Kidney (tissue), 14 donors: ENCODE results near the gene ADGRD1. TPM values are rescaled to one million over a fixed set of nuclear protein-coding genes. Genes with fewer than 3 reads are reported as not detected.

ENCODE experiments used
- DNase-seq, 5 donors: peaks; one replicate each; pipeline ENCODE4 v3.0.0-alpha.2; 2013 to 2020
- FAIRE-seq: peaks from 2 replicates; lab custom pipeline; 2012; peaks lifted over from hg19 to GRCh38; lab: Jason Lieb, UNC
- H3K27ac ChIP-seq, 2 donors: one replicate each; pipeline ENCODE4 v1.7.0; 2013; ENCODE audit warnings: low read depth in 2 of 2, low read length in 2 of 2, inconsistent platforms in 1 of 2
- H3K27me3 ChIP-seq: one replicate; pipeline ENCODE4 v1.7.1; 2013; ENCODE audit warnings: low read length, inconsistent platforms; ENCODE audit not compliant: control insufficient read depth, insufficient read depth
- H3K36me3 ChIP-seq, 3 donors: one replicate each; pipeline versions ENCODE4 v1.7.0 to v1.7.1; 2013; ENCODE audit warnings: low read length in 3 of 3, control low read depth in 1 of 3, inconsistent platforms in 1 of 3; ENCODE audit not compliant: insufficient read depth in 3 of 3, control insufficient read depth in 2 of 3
- H3K4me1 ChIP-seq, 3 donors: one replicate each; pipeline versions ENCODE4 v1.7.0 to v1.7.1; 2013; ENCODE audit warnings: low read length in 3 of 3, inconsistent platforms in 1 of 3, low read depth in 1 of 3; ENCODE audit not compliant: control insufficient read depth in 2 of 3, insufficient read depth in 2 of 3
- H3K4me3 ChIP-seq, 3 donors: one replicate each; pipeline versions ENCODE4 v1.7.0 to v1.8.1; 2013; ENCODE audit warnings: low read length in 3 of 3, control low read depth in 1 of 3, inconsistent platforms in 1 of 3
- H3K9ac ChIP-seq, 3 donors: one replicate each; pipeline versions ENCODE4 v1.7.0 to v1.7.1; 2013; ENCODE audit warnings: low read length in 3 of 3, control low read depth in 1 of 3, inconsistent platforms in 1 of 3
- H3K9me3 ChIP-seq, 3 donors: one replicate each; pipeline versions ENCODE4 v1.7.0 to v1.7.1; 2013; ENCODE audit warnings: low read length in 3 of 3, control low read depth in 1 of 3, inconsistent platforms in 1 of 3; ENCODE audit not compliant: control insufficient read depth in 2 of 3, insufficient read depth in 1 of 3
- CTCF ChIP-seq: IDR thresholded peaks from 3 replicates; pipeline ENCODE4 v1.5.1; 2012; ENCODE audit warnings: mild to moderate bottlenecking, moderate library complexity, borderline replicate concordance; ENCODE audit not compliant: insufficient read depth; ENCODE audit errors: extremely low read depth
- intact Hi-C: fragments of 100-400 bp; cut with DNase I; formaldehyde crosslinking; loops from one replicate; pipeline ENCODE4 v1.11.1; 2022
- polyA plus RNA-seq: library from polyadenylated mRNA; stranded (reverse); fragments of 350-450 nt; fragmentation: Illumina TruSeq; extraction: RNeasy Lipid Tissue Mini Kit (QIAGEN cat#74804); gene quantifications from one replicate; pipeline ENCODE4 v1.2.3, GENCODE V29; 2014; ENCODE audit warnings: low read depth, low replicate concordance; ENCODE audit not compliant: insufficient read depth
- total RNA-seq: library from RNA; stranded (reverse); fragmentation: NEBNext Ultra II Directional; extraction: Animal tissue kit (Norgen Biotek cat#: 25700); gene quantifications from one replicate; pipeline ENCODE4 v1.2.1, GENCODE V29; 2021
- donor health status: control.
- donor health status: control.
- donor health status: control.
- donor health status: control.
- donor health status: control.
- donor health status: DM: yes; HTN: yes; CAD: no.
- donor health status: Normal renal cell carcinoma (clear cell type).

The ADGRD1 gene
- total and polyA plus RNA-seq, 2 donors from 2014 or later: 1.7 to 6.7 TPM

DNA sequence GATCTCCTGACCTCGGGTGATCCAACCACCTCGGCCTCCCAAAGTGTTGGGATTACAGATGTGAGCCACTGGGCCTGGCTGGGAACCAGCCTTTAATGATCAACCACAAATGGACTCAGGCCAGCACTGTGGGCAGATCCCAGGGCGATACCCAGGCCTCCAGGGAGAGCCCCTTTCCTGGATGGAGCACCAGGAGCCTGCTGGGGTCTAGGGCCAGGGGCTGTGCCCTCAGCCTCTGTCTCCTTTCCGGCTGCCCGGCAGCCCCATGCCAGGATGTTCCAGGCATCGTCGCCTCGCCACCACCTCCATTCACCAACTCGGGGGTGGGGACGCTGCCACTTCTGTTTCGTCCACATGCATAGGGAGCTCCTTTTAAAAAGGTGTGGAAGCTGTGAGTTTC, 2.3 kb downstream of the ADGRD1 start:
- intact Hi-C loops: no loop called here
- no peak for TF ChIP-seq CTCF
- H3K9ac ChIP-seq: no peak overlapping the region
- no peaks in the 10 kb centered on the region for H3K27me3 ChIP-seq
- H3K9me3 ChIP-seq: no peaks in the 10 kb centered on the region
- FAIRE-seq (no peak), DNase-seq (no peak)
- H3K27ac ChIP-seq: no peak overlapping the region
- no peaks in the 10 kb centered on the region for H3K36me3 ChIP-seq
- no peak overlapping the region for H3K4me3 ChIP-seq
- peaks cover 0 to 8% (median 0%) of the 10 kb centered on the region in 3 donors for H3K4me1 ChIP-seq

GRCh38 chr12:130956456-130957303, 3.0 kb downstream of the ADGRD1 start:
- intact Hi-C loops: no loop called here
- no peak overlapping the region for H3K4me3 ChIP-seq
- no peaks in the 10 kb centered on the region for H3K36me3 ChIP-seq
- H3K9me3 ChIP-seq: no peaks in the 10 kb centered on the region
- H3K4me1 ChIP-seq: peaks cover 0 to 8% (median 0%) of the 10 kb centered on the region in 3 donors
- H3K27me3 ChIP-seq: no peaks in the 10 kb centered on the region
- no peak for TF ChIP-seq CTCF
- no peak for FAIRE-seq
- DNase-seq: no peak
- no peak overlapping the region for H3K9ac ChIP-seq
- no peak overlapping the region for H3K27ac ChIP-seq

DNA sequence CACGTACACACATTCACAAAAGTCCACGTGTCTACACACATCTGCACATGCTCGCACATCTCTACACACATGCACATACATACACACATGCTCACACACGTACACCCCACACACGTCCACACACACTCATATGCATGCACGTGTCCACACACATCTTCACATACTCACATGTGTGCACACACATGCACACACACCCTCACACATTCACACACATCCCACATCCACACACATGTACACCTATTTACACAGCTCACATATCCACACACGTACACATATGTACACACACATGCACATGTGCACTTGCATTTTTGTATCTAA, 3.6 kb downstream of the ADGRD1 start:
- Histone ChIP-seq H3K4me3 (no peak overlapping the region), H3K36me3 (no peaks in the 10 kb centered on the region), H3K4me1 (peaks cover 0 to 6% (median 0%) of the 10 kb centered on the region in 3 donors), H3K9ac (no peak overlapping the region), H3K9me3 (no peaks in the 10 kb centered on the region), H3K27ac (no peak overlapping the region), H3K27me3 (no peaks in the 10 kb centered on the region)
- TF ChIP-seq CTCF: no peak
- intact Hi-C loops: no loop called here
- no peak for DNase-seq
- no peak for FAIRE-seq
